ENCODE measurements around the gene PNKP.

PNKP gene

DNA sequence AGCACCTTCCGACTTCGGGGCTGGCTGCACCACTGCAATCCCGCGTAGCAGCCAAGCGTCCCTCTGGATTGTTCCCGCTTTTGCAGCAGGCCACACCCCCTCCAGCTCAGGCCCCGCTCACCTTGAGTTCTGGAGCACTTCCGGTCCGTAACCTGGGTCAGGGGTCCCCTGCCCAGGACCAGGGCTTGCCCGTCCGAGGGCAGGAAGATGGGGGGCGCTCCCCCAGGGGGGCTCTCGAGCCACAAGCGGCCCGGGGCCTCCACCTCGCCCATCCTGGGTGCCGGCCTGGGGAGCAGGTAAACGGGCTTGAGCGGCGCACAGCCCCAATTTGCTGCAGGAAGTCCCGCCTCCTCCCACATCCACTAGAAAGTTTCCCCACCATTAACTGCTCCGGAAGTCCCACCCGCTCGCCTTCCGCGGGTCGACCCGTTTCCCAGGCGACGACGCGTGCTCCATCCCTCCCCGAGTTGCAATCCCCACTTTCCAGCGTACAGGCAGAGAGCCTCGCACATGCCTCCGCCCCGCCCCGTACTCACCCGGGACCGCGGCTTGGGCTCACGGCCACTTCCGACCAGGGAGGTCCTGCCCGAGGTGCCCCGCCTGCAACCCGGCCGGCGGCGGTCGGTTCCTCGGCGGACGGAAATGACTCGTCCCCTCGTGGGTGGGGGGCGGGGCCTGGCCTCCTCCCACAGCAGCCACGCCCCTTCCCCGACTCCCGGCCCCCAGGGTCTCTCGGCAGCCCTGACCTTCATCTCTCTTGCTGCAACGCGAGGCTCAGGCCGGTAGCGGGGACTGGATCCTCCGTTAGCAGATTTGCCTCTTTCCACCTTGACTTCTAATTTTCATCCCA lies at the start of gene PNKP:
TSS of gene PNKP (minus strand) at position 644 of the 850 bp plus-strand sequence. CDS start at position 272, 372 bp downstream.
- DNase-seq, result peak; percentile 85 to 86

DNA sequence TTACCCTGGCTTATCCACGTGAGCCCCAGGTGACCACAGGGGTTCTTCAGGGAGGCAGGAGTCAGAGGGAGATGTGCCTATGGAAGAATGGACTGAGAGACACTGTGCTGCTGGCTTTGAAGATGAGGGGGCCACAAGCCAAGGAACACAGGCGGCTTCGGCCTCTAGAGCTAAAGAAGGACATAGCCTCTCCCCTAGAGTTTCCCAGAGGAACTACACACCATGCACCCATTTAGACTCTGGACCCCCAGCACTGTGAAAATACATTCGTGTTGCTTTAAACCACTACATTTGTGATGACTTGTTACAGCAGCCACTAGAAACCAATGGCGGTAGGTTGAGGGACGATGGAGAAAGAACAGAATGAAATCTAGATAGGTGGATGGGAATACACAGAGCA lies 47.9 kb upstream of the PNKP start:
- no peak for DNase-seq

GRCh38 chr19:49913720-49914119 lies 46.3 kb upstream of the PNKP start:
- DNase-seq, result no peak

DNA sequence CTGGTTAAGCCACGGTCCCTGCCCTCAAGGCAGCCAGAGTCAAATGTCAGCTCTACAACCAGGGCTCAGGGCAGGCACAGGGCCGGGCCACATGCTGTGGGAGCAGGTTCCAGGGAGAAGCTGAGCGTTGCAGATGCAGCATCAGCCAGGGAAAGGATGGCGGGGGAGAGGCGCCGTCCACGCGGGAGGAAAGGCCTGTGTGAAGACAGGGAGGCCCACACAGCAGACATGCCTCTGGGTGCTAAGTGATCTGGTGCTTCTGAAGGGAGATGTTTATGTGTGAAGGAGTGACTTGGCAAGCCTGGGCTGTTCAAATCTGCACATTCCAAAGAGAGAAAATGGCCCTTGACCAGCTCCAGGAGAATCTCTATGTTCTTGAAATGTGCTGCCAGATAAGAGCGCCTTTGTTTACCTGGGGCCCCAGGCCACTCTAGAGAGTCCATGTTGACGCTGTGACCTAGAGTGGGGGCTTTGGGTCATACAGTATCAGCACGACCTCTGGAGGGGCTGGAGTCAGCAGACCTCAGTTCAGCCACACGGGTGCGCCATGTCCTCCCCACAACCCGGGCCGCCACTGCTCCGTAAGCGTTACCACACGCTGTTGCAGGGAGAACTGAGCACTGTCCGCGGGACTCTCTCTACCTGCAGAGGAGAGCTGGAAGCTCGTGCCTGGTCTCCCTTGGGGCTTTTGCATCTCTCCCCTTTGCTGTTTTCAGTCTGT lies 45.7 kb upstream of the PNKP start:
- DNase-seq, result no peak

DNA sequence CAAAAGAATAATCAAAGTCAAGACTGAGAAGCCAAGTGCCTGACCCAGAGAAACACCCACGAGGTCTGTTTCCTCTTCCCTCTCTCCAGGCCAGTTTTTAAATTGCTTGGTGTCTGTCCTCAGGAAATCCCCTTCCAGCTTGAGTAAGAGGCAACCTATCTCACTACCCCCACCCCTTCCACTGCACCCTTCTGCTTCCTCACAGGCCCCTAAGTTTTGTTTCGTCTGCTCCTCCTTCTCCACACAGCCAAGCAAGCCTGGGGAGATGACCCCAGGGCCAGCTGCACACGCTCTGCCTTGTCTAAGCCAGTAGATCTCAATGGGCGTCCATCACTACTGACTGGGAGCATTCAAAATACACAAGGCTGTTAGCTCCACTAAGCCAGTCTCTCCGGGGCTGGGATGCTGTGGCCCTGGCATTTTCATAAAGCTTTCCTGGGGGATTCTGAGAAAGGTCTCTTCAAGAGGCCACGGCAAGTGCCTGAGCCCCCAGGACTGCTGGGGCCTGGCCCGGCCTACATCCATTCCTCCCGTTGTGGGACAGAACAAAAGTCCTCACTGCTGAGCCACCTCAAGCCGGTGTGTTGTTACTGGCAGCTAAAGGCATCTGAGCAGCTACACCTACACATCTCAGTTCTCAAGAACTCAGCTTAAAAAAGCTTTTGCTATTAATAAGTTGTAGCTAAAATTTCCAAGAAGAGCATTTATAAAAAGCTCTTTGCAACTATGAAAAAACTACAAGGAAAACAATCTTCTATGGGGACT lies 44.2 kb upstream of the PNKP start:
- DNase-seq, result peak; percentile 47 to 57

DNA sequence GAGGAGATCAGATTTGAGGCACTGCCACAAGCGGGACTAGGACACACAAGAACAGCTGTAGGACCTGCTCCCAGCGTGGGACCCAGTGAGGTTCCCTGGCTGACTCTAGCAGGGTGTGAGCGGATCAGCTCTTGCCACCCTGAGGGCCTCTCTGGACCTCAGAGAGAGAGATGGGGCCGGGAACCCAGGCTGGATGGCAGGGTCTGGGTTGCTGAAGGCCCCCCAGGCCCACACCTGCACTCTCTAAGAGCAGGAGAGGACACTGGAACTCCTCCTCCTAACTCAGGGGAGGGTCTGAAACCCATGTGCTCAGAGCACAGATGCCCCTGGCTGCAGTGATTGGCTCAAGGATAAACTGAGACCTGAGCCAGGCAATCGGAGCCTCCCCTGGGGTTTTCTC lies 42.8 kb upstream of the PNKP start:
- DNase-seq, result no peak

DNA sequence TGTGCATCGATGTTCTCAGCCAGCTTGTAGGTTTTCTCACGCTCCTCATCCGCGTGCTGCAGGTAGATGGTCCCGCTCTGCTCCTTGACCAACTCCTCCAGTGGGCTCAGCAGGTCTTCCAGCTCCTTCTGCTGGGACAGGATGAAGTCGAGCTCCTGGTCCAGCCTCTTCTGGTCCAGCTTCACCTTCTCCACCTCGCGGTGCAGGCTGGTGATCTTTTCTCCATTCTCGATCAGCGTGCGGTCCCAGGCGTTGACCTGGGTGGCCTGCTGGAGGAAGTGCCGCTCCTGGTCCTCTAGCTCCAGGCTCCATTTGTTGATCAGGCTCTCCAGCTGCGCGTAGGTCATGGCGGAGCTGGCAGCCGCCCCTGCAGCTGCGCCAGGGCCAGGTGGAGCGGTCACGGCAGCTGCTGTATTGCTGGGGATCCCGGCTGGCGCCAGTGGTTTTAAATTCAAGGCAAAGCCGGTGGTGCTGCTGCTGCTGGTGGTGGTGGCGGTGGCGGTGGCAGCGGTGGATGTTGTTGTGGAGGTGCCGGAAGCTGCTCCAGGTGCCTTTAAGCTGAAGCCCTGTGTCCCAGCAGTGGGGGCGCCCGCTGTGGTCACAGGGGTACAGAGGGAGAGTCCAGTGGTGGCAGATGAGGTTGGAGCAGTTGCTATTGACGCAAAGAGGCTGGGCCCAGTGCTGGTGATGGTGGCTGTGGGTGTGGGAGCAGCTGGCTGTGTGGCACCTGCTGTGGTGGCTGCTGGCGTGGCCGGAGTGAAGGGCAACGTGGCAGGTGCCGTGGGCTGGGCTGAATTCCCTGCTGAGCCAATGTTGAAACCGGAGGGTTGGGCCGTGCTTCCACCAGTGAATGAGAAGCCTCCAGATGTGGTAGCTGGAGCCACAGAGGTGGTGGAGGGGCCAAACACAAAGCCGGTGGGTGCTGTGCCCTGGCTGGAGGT lies 41.4 kb upstream of the PNKP start:
- DNase-seq, result no peak

GRCh38 chr19:49907745-49908446 lies 40.5 kb upstream of the PNKP start:
- no peak for DNase-seq

- no peak for DNase-seq
Observed at GRCh38 chr19:49906879-49907564, 39.6 kb upstream of the PNKP start.

GRCh38 chr19:49904136-49904535 lies 36.8 kb upstream of the PNKP start:
- DNase-seq, result no peak

GRCh38 chr19:49896863-49897621 lies 29.7 kb upstream of the PNKP start, which contains the start of gene IL4I1:
Gene IL4I1 (minus strand): TSS chr19:49896887. CDS start chr19:49896160, 727 bp downstream.
- DNase-seq, result peak; percentile 71 to 74

GRCh38 chr19:49895566-49896297 lies 28.4 kb upstream of the PNKP start:
- DNase-seq, result no peak

DNA sequence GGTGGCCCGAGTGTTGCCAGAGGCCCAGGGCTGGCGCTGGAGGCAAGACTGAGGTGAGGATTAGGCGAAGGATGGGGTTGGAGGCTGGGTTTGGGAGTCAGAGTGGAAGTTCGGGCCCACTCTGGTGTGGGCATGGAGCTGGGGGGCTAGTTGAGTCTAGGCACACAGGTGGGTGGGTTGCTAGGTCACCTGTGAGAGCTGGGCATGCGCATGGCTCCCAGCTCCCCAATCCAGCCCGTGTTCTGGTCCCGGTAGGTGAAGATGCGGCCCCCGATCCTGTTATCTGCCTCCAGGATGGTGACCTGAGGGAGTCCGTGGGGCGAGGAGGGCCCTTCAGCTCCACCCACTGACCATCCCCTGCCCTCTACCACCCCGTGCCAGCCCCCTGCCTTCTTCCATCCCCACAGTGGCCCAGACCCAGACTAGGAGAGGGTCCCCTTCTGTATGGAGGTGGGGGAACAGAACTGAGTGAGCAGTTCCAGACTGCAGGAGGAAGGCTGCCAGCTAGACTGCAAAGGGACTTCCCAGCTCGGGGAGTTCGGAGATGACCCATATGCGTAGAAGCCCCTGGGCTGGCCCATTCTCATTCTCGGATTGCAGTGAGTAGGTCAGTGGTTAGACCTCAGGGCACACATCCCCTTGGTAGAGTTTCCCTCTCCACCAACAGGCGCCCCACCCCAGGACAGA lies 27.6 kb upstream of the PNKP start:
- peak; percentile 68 to 79 for DNase-seq

- peak; percentile 45 to 58 for DNase-seq
Observed at GRCh38 chr19:49894011-49894664, 26.8 kb upstream of the PNKP start.

GRCh38 chr19:49892716-49893115 lies 25.3 kb upstream of the PNKP start:
- no peak for DNase-seq

- DNase-seq, result no peak
Observed at GRCh38 chr19:49891393-49891792, 24.0 kb upstream of the PNKP start.

GRCh38 chr19:49890349-49891311 lies 23.3 kb upstream of the PNKP start:
- DNase-seq, result peak; percentile 68 to 70
